Measurements from ENCODE around the gene ATG4B.

DNA sequence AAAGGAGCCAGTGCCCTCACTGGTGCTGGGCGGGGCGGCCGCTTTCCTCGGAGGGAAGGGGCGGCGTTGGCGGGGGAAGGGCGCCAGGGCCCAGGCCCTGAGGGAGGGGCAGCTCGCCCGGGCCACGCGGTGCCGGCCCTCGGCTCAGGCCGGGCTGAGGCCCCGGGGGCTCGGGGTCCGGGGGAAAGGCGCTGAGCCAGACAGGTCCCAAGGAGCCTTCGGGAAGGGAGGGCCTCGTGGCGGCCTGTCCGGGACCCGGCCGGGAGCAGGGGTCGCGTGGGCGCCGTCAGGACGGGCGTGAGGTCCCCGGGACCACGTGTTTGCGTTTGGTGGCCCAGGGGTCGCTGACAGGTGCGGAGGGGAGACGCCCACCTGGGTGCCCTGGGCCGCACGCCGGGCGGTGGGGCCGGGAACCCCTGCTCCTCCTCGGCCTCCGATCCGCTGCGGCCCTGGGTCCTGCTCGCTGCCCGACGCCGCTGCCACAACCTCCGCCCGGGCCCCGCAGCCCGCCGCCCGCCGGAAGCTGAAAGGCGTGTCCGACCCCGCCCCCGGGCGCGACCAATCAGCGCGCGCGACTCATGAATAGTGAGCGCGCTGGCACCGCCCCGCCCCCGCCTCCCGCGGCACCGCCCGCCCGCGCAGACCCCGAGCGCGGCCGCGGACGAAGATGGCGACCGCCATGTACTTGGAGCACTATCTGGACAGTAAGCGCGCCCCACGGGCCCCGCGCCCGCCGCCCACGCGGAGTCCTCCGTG is 64.1 kb downstream of the ATG4B start, which contains the start of gene ING5:
- TF ChIP-seq, protein P1, sequence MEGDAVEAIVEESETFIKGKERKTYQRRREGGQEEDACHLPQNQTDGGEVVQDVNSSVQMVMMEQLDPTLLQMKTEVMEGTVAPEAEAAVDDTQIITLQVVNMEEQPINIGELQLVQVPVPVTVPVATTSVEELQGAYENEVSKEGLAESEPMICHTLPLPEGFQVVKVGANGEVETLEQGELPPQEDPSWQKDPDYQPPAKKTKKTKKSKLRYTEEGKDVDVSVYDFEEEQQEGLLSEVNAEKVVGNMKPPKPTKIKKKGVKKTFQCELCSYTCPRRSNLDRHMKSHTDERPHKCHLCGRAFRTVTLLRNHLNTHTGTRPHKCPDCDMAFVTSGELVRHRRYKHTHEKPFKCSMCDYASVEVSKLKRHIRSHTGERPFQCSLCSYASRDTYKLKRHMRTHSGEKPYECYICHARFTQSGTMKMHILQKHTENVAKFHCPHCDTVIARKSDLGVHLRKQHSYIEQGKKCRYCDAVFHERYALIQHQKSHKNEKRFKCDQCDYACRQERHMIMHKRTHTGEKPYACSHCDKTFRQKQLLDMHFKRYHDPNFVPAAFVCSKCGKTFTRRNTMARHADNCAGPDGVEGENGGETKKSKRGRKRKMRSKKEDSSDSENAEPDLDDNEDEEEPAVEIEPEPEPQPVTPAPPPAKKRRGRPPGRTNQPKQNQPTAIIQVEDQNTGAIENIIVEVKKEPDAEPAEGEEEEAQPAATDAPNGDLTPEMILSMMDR (IDR thresholded peaks at IDR 0.05; ENCODE audit: low read length): no peak
- TF ChIP-seq EZH2 (IDR thresholded peaks at IDR 0.05; ENCODE audit: borderline replicate concordance, low read length): no peak
